RWPE1 (cell line): ENCODE data around the gene LRRC39.

Source experiments
- CTCF ChIA-PET: fragments of 350-600 bp; sonication (Branson Sonifier 250); formaldehyde crosslinking; extraction: SDS; loops from one replicate; lab custom pipeline; 2021; lab: Yijun Ruan, JAX
- POLR2A ChIA-PET: fragments of 400-600 bp; formaldehyde crosslinking; extraction: SDS; loops from one replicate; lab custom pipeline; 2020; ENCODE audit warnings: antibody characterized with exemption; ENCODE audit not compliant: low non-redundant PET; lab: Yijun Ruan, JAX
- DNase-seq: peaks from one replicate; pipeline ENCODE4 v3.0.0; 2012; ENCODE audit warnings: low spot score
- H3K27ac ChIP-seq: fragments of 450-650 bp; 2 replicates; pipeline ENCODE4 v1.5.1; 2017
- TF ChIP-seq, protein P1 (sequence below): fragments of 450-650 bp; conservative IDR thresholded peaks from 2 replicates; pipeline ENCODE4 v1.5.1; 2017; ENCODE audit warnings: low read depth, mild to moderate bottlenecking

Gene LRRC39

DNA sequence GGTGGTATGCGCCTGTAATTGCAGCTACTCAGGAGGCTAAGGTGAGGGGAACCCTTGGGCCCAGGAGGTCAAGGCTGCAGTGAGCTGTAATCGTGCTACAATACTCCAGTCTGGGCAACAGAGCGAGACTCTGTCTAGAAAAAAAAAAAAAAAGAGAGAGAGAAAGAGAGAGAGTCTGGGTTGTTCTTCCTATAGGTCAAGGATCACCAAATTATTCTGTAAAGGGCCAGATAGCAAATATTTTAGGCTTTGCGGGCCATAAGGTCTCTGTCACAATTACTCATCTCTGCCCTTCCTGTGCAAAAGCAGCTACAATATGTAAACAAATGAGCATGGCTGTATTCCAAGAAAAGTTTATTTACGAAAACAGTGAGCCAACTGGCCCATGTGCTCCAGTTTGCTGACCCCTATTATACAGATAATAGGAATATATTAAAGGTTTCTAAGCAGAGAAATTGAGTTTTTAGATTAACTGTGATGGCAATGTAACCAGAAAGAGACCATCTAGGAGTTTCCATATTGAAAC lies 47.4 kb downstream of the LRRC39 start:
- POLR2A ChIA-PET, result no interaction called here
- CTCF ChIA-PET, result interaction anchor here (0.6 kb wide), 1 partner anchor 811 kb away, joined by 4 read pairs; no protein-coding TSS in a partner anchor
- DNase-seq, result no peak
- no peak overlapping the region for H3K27ac ChIP-seq
- TF ChIP-seq, protein P1, sequence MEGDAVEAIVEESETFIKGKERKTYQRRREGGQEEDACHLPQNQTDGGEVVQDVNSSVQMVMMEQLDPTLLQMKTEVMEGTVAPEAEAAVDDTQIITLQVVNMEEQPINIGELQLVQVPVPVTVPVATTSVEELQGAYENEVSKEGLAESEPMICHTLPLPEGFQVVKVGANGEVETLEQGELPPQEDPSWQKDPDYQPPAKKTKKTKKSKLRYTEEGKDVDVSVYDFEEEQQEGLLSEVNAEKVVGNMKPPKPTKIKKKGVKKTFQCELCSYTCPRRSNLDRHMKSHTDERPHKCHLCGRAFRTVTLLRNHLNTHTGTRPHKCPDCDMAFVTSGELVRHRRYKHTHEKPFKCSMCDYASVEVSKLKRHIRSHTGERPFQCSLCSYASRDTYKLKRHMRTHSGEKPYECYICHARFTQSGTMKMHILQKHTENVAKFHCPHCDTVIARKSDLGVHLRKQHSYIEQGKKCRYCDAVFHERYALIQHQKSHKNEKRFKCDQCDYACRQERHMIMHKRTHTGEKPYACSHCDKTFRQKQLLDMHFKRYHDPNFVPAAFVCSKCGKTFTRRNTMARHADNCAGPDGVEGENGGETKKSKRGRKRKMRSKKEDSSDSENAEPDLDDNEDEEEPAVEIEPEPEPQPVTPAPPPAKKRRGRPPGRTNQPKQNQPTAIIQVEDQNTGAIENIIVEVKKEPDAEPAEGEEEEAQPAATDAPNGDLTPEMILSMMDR, result no peak

DNA sequence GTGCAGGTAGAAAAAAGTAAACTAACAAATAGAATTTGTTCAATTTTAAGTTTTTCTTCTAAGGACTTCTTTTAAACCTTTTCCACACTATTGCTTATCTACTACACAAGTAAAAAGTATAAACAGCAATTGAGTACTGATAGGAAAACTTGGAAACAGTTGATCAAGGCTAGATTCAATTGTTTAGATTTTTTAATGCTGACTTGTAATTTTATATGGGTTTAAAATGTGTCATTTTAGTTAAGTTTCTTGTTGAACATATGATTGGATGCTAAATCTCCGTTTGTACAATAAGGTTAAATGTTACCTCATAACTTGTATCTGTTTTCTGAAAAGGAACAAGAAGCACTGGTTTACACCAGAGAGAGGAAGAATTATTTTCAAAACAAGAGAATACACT lies 50.8 kb downstream of the LRRC39 start:
- ChIA-PET POLR2A (interaction anchor here (0.6 kb wide), 1 partner anchor 20 kb away, joined by 3 read pairs; no protein-coding TSS in a partner anchor), CTCF (no interaction called here)
- TF ChIP-seq, protein P1, result no peak
- no peak overlapping the region for H3K27ac ChIP-seq
- no peak for DNase-seq

DNA sequence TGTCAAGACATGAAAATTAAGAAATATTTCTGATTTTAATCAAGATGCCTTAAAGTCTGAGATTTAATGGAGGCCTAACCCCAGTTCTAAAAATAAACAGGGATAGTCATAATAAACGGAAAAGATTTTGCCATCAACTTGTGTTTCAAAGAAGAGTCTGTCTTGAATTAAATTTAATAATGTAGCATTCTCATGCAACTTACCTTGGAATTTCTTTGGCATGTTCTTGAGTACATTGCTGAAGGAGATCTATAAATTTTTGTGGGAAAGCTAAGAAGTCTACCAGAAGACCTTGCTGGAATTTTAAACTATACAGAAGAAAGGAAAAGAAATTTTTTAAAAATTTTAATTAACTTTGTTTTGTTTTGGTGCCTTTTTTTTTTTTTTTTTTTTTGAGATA lies 55.9 kb downstream of the LRRC39 start:
- DNase-seq, result no peak
- CTCF ChIA-PET, result interaction anchor here (0.7 kb wide), 1 partner anchor 52 kb away, joined by 5 read pairs; no protein-coding TSS in a partner anchor
- POLR2A ChIA-PET, result no interaction called here
- H3K27ac ChIP-seq, result no peak overlapping the region
- TF ChIP-seq, protein P1, result no peak

DNA sequence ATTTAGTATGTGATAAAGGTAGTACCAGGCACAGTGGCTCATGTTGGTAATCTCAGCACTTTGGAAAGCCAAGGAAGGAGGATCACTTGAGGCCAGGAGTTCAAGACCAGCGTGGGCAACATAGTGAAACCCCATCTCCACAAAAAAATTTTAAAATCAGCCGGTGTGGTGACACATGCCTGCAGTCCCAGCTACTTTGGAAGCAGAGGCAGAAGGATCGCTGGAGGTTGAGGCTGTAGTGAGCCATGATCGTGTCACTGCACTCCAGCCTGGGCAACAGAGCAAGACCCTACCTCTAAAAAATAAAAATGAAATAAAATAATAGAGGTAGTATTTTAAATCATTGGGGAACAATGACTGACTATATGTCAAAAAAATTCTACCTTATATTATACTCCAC lies 62.5 kb downstream of the LRRC39 start:
- H3K27ac ChIP-seq, result no peak overlapping the region
- no peak for DNase-seq
- TF ChIP-seq, protein P1, result no peak
- POLR2A ChIA-PET, result no interaction called here
- CTCF ChIA-PET, result no interaction called here

DNA sequence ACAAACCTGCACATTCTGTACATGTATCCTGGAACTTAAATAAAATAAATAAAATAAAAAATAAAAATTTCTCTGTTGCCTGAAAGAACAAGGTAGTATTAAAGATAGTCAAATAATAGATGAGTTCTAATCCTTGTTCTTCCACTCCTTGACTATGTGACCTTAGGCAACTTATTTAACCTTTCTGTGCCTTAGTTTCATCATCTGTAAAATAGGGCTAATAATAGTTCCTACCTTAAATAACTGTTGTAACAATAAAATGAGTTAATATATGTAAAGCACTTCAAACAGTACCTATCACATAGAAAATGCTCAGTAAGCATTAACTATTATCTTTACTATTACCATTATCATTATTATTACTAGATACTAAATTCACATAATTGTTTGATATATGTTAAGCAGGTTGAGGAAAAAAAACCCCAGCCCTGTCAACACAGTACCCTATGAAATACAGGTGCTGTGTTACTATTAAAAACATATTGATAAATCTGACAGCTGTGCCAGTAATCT lies 68.4 kb downstream of the LRRC39 start:
- DNase-seq, result no peak
- TF ChIP-seq, protein P1, result no peak
- ChIA-PET CTCF (no interaction called here), POLR2A (no interaction called here)
- H3K27ac ChIP-seq, result no peak overlapping the region

DNA sequence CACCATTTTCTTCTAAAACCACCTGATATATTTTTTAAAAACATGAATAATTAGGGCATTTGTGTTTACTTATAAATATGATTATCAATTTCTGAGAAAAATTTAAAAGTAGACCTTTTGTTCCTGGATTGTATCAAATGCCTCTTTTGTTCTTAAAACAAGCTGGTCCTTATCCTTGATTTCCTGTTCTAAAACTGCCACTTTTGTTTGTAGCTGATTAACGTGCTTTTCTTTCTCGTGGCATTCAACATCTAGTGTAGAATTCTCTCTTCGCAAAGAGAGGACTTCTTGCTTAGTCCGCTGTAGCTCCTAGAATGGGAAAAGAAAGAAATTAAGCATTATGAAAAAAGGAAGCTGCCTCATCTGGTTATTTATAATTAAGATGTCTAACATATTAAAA lies 70.4 kb downstream of the LRRC39 start:
- POLR2A ChIA-PET, result no interaction called here
- DNase-seq, result no peak
- CTCF ChIA-PET, result no interaction called here
- H3K27ac ChIP-seq, result no peak overlapping the region
- TF ChIP-seq, protein P1, result no peak
